ENCODE data around the gene RPL22L1.

DNA sequence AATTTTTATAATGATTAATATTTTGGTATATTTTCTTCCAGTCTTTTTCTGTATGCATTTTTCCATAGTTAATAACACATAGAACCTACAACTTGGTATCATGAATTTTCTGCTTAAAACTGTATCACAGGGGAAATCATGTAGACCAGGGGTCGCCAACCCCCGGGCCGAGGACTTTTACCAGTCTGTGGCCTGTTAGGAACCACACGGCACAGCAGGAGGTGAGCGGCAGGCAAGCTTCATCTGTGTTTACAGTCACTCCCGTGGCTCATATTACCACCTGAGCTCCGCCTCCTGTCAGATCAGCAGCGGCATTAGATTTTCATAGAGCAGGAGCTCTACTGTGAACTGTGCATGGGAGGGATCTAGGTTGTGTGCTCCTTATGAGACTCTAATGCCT, 54.7 kb downstream of the RPL22L1 start:
- no peak for TF ChIP-seq POLR2A (IDR thresholded peaks at IDR 0.05)
- TF ChIP-seq, protein P1, sequence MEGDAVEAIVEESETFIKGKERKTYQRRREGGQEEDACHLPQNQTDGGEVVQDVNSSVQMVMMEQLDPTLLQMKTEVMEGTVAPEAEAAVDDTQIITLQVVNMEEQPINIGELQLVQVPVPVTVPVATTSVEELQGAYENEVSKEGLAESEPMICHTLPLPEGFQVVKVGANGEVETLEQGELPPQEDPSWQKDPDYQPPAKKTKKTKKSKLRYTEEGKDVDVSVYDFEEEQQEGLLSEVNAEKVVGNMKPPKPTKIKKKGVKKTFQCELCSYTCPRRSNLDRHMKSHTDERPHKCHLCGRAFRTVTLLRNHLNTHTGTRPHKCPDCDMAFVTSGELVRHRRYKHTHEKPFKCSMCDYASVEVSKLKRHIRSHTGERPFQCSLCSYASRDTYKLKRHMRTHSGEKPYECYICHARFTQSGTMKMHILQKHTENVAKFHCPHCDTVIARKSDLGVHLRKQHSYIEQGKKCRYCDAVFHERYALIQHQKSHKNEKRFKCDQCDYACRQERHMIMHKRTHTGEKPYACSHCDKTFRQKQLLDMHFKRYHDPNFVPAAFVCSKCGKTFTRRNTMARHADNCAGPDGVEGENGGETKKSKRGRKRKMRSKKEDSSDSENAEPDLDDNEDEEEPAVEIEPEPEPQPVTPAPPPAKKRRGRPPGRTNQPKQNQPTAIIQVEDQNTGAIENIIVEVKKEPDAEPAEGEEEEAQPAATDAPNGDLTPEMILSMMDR (IDR thresholded peaks at IDR 0.05), result no peak

All from sigmoid colon (tissue), 3 donors.